Peyer's patch (tissue), 4 donors: ENCODE results near the gene RARA.

ENCODE experiments used
- CTCF ChIP-seq, 6 experiments: fragments of 450-650 bp in 4 of 6; fragments of 200-600 bp in 2 of 6; sonication (generic) in 1 of 6; IDR thresholded peaks; one replicate each; pipeline ENCODE4 v1.5.1; 2017 to 2019; ENCODE audit warnings: antibody characterized with exemption in 6 of 6, mild to moderate bottlenecking in 3 of 6, moderate library complexity in 1 of 6
- POLR2A ChIP-seq, 2 donors: fragments of 450-650 bp; IDR thresholded peaks; one replicate each; pipeline ENCODE4 v1.5.1; 2017; ENCODE audit warnings: antibody characterized with exemption in 2 of 2, mild to moderate bottlenecking in 2 of 2, moderate library complexity in 2 of 2

GRCh38 chr17:40337351-40337750, 28.4 kb downstream of the RARA start:
- TF ChIP-seq POLR2A (IDR thresholded peaks at IDR 0.05) (no peak), CTCF (IDR thresholded peaks at IDR 0.05) (no peak)
